ENCODE data around the gene EPDR1.
A peak's percentile ranks its signal among the peaks of the same experiment; 100 is the strongest.

EPDR1 gene

GRCh38 chr7:37982423-37982822 lies 62.0 kb downstream of the EPDR1 start:
- DNase-seq, result peak in 2 of 3 donors; percentile 28 to 40

DNA sequence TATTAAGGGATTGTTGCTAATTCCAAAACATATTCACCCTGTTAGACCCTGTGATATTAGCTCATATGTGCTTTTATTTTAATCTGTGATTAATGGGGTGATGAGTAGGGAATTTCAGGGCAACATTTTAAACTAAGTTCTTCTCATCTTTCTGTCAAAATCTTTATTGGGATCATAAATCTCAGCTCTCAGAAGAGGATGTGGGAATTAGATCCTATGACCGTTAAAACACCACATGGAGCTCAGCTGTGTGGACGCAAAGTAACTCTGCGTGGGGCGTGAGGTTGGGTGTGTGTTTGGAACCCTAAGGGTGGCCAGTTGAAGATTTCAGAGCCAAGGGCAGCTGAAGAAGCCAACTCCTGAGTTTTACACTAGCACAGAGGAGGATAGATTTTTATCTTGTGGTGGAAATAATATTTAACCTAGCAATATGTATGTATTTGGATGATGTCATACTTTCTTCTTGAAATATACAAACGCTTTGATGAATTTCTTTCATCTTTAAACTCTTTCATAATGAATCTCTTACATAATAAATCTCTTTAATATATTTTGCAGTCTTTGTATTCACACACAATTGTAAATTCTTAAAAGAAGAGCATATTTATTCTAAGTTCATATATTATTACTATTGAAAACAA lies 64.4 kb downstream of the EPDR1 start:
- no peak for DNase-seq

- DNase-seq, result peak; percentile 10 to 48 (median 38)
Observed at GRCh38 chr7:37986908-37987330, 66.5 kb downstream of the EPDR1 start.

DNA sequence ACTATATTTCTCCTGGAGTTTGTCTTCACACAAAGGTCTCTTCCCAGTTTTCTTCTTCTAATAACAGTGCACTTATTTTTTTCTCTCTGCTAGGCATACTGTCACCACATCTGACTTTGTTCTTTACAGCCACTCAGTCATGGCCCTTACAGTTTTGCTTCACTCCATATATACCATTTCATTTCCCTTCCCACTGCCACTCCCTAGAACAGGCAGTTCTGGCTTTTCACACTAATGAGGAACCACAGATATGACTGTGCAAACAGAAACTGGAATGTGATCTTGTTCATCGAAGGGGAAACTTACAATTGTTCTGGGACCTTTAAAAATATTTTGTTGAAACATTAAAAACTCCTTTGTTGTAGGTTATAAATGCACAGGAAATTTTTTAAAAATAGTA lies 67.3 kb downstream of the EPDR1 start:
- peak; percentile 77 to 88 (median 87) for DNase-seq

GRCh38 chr7:37988721-37989650 lies 68.5 kb downstream of the EPDR1 start:
- peak in 1 of 3 donors; percentile 28 for DNase-seq

DNA sequence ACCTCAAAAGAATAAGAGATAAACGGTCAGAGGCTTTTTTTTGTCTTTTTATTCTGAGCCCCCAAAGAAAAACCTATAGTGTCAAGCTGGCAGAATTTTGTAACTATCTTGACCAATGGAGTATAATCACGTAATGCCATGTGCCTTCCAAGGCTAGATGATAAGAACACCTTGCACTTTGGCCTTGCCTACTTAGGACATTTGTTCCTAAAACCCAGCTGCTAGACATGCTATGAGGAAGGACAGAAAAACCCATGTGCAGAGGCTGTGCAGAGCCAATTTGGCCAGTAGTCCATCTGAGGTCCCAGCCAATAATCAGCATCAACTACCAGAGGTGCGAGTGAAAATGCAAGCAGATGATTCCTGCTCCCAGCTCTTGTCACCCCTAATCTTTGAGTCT lies 69.9 kb downstream of the EPDR1 start:
- DNase-seq, result no peak

DNA sequence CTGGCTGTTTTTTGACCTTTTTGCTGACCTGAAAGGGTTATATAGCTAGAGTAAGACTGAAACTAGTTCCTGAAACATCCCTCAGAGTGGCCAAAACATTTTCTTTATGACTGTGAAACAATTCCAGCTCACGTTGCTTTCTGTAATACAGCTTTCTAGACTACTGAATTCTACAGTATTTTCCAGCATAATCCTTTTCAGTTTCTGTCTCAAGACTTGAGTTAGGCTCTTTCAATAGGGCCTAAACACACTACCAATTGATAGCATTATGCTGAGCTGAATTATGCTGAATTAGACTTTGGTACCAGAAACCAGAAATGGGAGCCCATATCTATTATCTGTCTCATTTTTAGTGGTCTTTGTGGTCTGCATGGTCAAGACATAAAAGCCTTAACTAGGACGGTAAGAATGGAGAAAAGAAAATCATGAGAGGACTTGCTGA lies 72.6 kb downstream of the EPDR1 start:
- no peak for DNase-seq

DNA sequence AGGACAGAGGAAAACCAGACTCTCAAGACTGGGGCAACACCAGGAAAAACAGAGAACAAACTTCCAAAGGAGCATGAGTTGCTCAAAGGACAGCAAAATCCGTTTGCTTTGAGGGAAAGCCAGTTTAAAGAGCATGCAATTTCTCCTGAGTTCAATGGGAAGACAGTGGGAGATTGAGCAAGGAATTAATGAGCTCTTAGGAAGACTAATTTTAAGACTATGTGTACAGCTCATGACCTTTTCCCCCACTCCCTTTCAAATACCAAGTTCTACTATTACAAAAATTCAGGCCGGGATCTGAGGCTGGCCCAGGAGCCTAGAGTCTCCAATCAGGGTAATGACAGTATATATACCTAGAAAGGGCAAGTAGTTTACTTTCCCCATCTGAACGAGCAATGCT lies 79.2 kb downstream of the EPDR1 start:
- no peak for DNase-seq

GRCh38 chr7:38000272-38000671 lies 79.8 kb downstream of the EPDR1 start:
- DNase-seq, result no peak
